AG09309 (cell line): Measurements from ENCODE around the gene PDE1A.
"Not testable (repeated sequence)": the region's sequence is repeated elsewhere in the genome, so short reads cannot be mapped to it uniquely, and the experiment has no call there.

Source experiments
- DNase-seq: peaks from one replicate; pipeline ENCODE4 v3.0.0-alpha.2; 2010; ENCODE audit warnings: low read depth
- H3K4me3 ChIP-seq: 2 replicates; pipeline ENCODE4 v1.5.1; 2011; ENCODE audit warnings: mild to moderate bottlenecking, low read depth, low read length, moderate library complexity; ENCODE audit not compliant: control insufficient read depth
- TF ChIP-seq, protein P1 (sequence below): IDR thresholded peaks from 2 replicates; pipeline ENCODE4 v1.5.1; 2011; ENCODE audit warnings: mild to moderate bottlenecking, low read depth, low read length, inconsistent platforms; ENCODE audit not compliant: insufficient read depth, control insufficient read depth; ENCODE audit errors: missing control alignments

PDE1A gene

DNA sequence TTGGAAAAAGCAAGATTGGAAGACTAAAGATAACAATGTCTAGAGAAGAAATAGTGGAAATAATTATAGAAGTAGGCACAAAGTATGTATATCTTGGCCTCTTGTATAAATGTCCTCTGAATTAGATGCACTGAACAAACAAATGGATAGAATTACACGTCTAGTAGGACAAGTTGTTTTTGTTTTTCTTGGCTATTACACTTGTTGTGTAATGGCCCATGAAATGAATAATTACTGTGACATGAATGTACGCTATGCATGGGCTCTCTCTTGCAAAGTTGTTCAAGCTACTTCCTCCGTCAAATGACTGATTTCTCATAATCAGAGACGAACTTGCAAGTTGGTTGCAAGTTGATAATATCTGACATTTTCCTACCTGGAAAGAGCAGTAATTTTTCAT is 126.2 kb downstream of the PDE1A start:
- TF ChIP-seq, protein P1, sequence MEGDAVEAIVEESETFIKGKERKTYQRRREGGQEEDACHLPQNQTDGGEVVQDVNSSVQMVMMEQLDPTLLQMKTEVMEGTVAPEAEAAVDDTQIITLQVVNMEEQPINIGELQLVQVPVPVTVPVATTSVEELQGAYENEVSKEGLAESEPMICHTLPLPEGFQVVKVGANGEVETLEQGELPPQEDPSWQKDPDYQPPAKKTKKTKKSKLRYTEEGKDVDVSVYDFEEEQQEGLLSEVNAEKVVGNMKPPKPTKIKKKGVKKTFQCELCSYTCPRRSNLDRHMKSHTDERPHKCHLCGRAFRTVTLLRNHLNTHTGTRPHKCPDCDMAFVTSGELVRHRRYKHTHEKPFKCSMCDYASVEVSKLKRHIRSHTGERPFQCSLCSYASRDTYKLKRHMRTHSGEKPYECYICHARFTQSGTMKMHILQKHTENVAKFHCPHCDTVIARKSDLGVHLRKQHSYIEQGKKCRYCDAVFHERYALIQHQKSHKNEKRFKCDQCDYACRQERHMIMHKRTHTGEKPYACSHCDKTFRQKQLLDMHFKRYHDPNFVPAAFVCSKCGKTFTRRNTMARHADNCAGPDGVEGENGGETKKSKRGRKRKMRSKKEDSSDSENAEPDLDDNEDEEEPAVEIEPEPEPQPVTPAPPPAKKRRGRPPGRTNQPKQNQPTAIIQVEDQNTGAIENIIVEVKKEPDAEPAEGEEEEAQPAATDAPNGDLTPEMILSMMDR, result no peak
- no peak for DNase-seq
- H3K4me3 ChIP-seq, result no peak overlapping the region

DNA sequence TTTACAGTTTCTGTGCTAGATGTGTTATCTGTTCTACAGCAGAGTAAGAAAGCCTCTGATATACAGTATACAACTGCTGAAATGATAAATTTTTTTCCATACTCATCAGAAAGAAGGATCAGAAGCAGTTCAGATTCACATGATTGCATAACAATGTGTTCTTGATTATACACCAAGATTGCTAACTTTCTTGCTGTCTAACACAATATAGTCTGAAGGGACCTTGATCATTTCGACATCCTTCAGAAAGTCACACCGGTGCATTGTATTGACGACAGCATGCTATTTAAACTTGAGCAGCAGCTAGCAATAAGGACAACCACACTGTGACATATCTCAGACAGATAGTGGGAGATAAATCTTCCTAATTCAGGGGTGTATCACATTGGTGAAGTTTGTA is 127.2 kb downstream of the PDE1A start:
- DNase-seq, result no peak
- TF ChIP-seq, protein P1, result no peak
- H3K4me3 ChIP-seq, result no peak overlapping the region

DNA sequence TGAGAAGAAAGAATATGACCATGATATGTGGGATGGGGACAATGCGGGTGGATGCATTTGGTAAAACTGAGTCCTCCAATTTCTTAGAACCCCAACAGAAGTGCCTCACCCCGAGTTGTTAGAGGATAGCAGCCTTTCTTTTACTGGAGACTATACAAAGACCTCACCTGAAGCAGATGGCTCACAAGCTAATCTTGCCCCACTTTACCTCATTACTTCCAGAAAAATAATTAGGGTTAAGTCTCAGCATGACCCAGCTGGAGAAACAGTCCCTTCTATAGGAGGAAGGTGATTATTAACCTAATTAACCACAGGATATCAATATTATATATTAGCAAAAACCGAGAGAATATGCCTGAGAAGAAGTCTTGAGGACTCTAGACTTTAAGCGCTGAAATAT is 128.4 kb downstream of the PDE1A start:
- no peak for DNase-seq
- TF ChIP-seq, protein P1, result no peak
- no peak overlapping the region for H3K4me3 ChIP-seq

DNA sequence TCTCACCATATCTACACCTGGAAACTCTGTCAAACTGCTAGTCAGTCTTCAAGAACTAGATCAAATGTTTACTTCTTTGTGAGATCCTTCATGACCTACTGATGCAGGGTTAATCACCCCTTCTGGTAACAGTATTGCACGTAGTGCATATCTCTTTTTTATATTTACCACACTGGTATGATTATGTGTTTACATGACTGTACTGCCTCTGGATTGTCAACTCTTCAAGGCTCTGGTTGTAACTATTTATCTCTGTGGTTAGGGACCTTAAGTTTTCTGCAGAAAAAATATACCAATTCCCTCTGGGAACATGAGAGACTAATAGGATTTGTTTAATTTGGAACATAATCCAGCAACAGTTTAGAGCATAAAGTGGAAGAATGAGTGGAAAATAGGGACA is 135.5 kb downstream of the PDE1A start:
- TF ChIP-seq, protein P1, result no peak
- no peak for DNase-seq

DNA sequence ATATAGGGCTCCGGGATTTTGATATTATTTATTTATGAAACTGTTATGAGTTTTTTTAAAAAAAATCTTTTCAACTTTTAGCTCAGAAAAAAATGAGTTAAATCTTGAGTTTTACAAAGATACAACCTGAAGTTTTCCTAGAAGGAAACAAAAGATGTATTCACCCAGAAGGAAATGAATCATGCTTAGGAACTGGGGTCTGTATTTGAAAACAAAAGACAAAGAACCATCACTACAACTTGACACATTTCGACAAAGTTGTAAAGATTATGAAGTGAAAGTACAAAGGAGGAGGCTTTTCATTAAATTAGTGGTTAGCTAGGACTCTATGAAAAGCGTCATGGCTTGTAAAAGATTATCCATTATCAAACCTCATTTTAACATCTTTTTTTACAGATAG is 143.3 kb downstream of the PDE1A start:
- no peak for DNase-seq
- H3K4me3 ChIP-seq, result no peak overlapping the region
- TF ChIP-seq, protein P1, result no peak

More for the DNA sequence above, 135.5 kb downstream of the PDE1A start:
- H3K4me3 ChIP-seq, result no peak overlapping the region

DNA sequence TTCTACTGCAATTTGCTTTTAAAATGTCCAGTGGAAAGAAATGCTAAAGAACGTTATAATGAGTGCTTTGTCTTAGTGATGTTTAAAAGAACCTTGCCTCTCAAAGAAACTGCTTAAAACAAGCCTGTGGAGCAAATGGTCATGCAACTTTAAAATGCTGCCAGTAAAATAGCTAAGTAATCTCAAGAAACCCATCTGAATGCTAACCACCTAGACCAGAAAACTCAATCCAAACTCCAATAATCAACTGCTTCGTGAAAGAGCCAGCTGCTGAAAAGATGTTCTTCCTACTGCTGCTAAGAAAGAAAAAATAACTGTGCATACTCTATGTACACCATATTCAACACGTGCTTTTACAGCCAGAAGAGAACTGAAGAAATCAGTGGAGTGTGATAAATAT is 145.6 kb downstream of the PDE1A start:
- no peak overlapping the region for H3K4me3 ChIP-seq
- TF ChIP-seq, protein P1, result no peak
- no peak for DNase-seq

DNA sequence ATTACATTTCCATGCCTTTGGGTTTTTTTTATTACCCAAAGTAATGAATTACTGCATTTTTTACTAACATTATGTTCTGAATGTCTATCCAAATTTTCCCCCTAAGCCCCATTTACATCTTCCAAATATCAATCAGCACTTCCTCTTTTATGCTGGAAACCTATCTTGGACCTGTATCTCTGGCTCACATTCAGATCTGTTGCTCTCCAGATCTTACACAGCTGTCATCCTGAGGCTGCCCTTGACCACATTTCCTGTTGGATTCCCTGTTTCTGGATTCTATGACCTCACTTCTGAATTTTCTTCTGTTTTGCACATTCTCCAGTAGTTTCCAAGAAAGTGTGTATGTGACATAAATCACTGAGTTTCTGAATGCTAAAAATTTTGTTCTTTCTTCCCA is 146.7 kb downstream of the PDE1A start:
- TF ChIP-seq, protein P1, result no peak
- no peak overlapping the region for H3K4me3 ChIP-seq
- DNase-seq, result no peak

DNA sequence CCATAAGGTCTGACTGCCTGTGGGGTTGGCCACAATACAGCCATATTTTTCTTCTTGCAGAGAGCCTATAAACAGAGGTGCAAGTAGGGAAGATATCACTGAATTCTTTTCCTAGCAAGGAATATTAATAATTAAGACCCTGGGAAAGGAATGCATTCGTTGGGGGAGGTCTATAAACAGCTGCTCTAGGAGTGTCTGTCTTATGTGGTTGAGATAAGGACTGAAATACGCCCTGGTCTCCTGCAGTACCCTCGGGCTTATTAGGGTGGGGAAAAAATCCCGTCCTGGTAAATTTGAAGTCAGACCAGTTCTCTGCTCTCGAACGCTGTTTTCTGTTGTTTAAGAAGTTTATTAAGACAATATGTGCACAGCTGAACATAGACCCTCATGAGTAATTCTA is 150.2 kb downstream of the PDE1A start:
- not testable (repeated sequence) for DNase-seq, H3K4me3 ChIP-seq
